Measurements from ENCODE around the gene ADAMTSL5.

The ADAMTSL5 gene

DNA sequence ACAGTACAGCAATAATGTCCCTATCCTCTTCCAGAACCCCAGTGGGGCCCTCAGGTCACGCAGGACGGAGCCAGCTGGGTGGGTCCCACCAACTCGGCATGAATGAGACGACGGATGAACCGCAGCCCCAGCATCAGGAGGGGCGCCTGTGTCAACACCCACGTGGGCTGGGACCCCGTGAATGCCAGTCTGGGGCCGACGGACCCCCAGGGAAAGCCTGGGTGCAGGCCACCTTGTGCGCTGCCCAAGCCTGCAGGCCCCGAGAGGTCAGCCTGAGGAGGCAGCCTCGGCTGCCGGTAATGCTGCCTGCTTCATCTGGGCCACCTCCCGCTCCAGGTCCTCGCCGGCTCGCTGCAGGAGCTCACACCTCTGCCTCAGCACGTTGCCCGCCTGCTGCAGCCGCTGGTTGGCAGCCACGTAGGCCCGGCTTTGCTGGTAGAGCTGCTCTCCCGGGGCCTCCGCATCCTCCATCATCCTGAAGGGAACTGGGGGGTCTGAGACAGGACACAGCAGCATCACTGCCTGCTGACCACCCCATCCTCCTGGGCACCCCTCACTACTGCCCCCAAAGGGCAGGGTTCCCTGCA lies 38.0 kb downstream of the ADAMTSL5 start:
- Histone ChIP-seq H3K9ac (peak overlapping the region in 2 of 11 experiments; percentile 9 to 17; a peak in 1 of 22 replicates), H4K20me1 (peaks cover 80 to 89% (median 87%) of the 10 kb centered on the region in 11 experiments), H3K4me3 (no peak overlapping the region), H3K4me1 (peaks cover 46 to 60% (median 52%) of the 10 kb centered on the region in 10 experiments), H3K4me2 (no peak overlapping the region), H3K27me3 (peaks cover 34 to 48% (median 40%) of the 10 kb centered on the region in 11 experiments), H3K27ac (no peak overlapping the region), H3K36me3 (peaks cover 23 to 45% (median 39%) of the 10 kb centered on the region in 11 experiments; a peak in 21 of 22 replicates), H3K9me3 (replicated peaks in 1 of 11) (no peaks in the 10 kb centered on the region)
- TF ChIP-seq Cebpa-rat (IDR thresholded peaks at IDR 0.05), result no peak

DNA sequence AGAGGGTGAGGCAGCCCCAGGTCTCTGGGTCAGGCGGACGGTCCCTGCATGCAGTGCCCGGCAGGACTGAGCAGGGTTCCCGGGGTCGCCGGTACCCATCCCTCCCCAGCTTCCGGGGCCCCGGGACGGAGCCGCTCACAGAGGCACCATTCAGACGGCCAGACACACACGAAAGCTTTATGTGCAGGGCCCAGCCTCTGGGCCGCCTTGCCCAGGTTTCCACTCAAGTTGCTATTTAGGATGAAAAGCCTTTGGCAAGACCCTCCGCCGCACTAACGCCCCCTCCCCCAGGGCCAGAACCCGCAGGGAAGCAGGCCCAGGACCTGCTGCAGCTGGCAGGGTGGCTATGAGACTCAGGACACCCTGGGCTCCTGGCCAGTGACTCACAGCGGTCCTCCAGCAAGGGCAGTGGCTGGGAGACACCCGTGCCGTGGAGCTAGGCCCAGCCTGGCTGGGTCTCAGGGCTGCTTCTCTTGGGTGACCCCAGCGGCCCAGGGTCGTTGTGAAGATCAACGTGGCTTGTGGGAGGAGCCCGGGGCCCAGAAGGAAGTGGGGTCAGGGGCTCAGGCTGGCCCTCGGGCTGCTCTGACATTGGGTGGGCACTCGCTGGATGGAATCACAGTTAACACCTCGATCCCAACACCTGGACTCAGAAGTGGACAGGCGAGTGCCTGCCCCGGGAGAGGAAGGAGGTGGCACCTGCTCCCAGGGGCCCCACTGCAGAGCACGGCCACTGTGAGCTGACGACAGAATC lies 38.6 kb downstream of the ADAMTSL5 start:
- Histone ChIP-seq H3K9ac (0 out of 22 replicates have a peak overlapping the region, but pooled peaks of 1 of the 11 experiments have one; percentile 9), H3K27ac (no peak overlapping the region)

DNA sequence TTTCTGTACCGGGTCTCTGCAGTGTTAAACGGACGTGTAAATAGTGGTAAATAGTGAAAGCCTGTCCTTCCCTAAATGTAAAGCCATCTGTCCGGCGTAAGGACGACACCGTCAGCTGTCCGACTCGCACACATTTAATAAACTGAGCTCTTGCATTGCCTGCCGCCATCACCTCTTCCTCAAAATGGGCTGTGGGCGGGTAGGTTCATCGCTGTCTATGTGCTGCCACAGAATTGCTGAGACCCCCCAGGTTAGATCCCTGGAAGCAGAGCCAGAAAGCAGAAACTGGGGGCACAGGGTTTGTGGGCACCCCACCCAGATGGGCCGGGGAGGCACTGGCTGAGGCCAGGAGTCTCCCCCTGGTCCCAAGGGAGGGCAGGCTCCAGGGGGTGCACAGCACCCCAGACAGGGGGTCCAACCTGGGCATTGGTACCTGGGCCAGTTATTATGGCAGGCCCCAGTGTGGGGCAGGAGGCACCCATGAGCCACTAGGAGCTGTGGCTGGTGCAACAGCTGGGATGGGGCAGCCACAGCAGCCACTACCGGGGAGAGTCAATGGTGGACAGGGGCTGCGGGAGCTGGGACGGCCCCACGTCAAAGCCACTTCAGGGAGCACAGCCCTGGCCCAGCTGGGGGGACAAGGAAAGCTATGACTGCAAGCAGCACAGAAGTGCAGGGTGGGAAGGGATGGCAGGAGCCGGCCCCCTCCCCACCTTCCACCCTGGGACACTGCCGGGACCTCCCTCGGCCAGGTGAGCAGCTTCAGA lies 39.6 kb downstream of the ADAMTSL5 start:
- no peaks in the 10 kb centered on the region for H3K9me3 ChIP-seq (replicated peaks in 1 of 11)
- peaks cover 96 to 100% (median 100%) of the 10 kb centered on the region in 11 experiments for H4K20me1 ChIP-seq
- H3K36me3 ChIP-seq, result peaks cover 23 to 45% (median 39%) of the 10 kb centered on the region in 11 experiments; a peak in 21 of 22 replicates
- H3K4me3 ChIP-seq, result no peak overlapping the region
- no peak overlapping the region for H3K27ac ChIP-seq
- H3K9ac ChIP-seq, result no peak overlapping the region; a peak in 1 of 22 replicates
- peak overlapping the region in 3 of 11 experiments; percentile 9 to 98 (median 91); a peak in 3 of 22 replicates for H3K4me2 ChIP-seq
- H3K27me3 ChIP-seq, result peaks cover 50 to 64% (median 56%) of the 10 kb centered on the region in 11 experiments
- no peak for TF ChIP-seq Cebpa-rat (IDR thresholded peaks at IDR 0.05)
- peaks cover 54 to 71% (median 60%) of the 10 kb centered on the region in 10 experiments for H3K4me1 ChIP-seq

More for the DNA sequence above, 38.6 kb downstream of the ADAMTSL5 start:
- H4K20me1 ChIP-seq, result peaks cover 87 to 96% (median 93%) of the 10 kb centered on the region in 11 experiments
- H3K36me3 ChIP-seq, result peaks cover 23 to 45% (median 39%) of the 10 kb centered on the region in 11 experiments; a peak in 21 of 22 replicates
- no peaks in the 10 kb centered on the region for H3K9me3 ChIP-seq (replicated peaks in 1 of 11)
- no peak for TF ChIP-seq Cebpa-rat (IDR thresholded peaks at IDR 0.05)
- peaks cover 41 to 55% (median 47%) of the 10 kb centered on the region in 11 experiments for H3K27me3 ChIP-seq
- H3K4me3 ChIP-seq, result no peak overlapping the region
- peaks cover 47 to 61% (median 52%) of the 10 kb centered on the region in 10 experiments for H3K4me1 ChIP-seq
- no peak overlapping the region for H3K4me2 ChIP-seq

DNA sequence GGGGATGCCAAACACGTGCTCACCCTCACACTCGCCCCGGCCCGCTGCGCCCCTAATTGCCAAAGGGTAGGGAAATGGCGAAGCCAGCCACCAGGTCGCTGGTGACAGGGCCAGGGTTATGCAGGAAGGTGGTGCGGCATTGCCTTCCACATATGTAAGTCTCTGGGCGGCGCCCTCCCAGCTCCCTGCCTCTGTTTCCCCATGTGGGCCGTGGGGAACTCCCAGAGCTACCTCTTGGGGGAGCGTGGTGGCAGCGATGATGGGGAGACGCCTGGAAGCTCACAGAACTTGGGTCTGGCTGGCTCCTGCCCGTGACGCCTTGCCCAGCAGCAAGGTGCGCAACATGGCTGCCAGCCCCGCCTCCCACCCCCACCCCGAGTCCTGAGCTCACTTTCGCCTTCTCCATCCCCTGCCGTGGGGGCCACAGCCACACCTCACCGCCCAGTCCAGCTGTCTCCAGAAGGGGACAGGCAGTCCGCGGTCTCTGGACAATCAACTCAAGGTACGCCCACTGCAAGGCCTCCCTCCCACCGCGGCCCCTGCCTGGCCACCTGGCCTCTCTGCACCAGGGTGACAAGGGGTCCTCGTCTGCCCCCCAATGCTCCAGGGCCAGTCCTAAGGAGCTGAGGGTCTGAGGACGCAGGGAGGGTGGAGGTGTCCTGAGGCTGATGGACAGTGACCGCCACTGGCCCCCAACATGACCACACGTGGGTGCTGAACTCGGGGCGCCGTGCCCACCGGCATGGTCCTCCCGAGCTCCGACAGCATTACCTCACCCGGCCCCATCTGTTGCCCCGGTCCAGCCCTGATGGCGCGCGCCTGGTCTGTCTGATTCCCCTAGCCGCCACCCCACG lies 40.4 kb downstream of the ADAMTSL5 start:
- Histone ChIP-seq H3K27ac (no peak overlapping the region), H4K20me1 (peaks cover 99 to 100% (median 100%) of the 10 kb centered on the region in 11 experiments), H3K4me1 (peaks cover 48 to 70% (median 60%) of the 10 kb centered on the region in 10 experiments), H3K9me3 (replicated peaks in 1 of 11) (no peaks in the 10 kb centered on the region), H3K36me3 (peaks cover 21 to 42% (median 38%) of the 10 kb centered on the region in 11 experiments; a peak in 21 of 22 replicates), H3K4me2 (peak overlapping the region; percentile 91 to 99 (median 98)), H3K4me3 (no peak overlapping the region), H3K27me3 (peaks cover 58 to 72% (median 64%) of the 10 kb centered on the region in 11 experiments), H3K9ac (peak overlapping the region in 4 of 11 experiments; percentile 28 to 60 (median 44); a peak in 5 of 22 replicates)
- TF ChIP-seq Cebpa-rat (IDR thresholded peaks at IDR 0.05), result no peak

DNA sequence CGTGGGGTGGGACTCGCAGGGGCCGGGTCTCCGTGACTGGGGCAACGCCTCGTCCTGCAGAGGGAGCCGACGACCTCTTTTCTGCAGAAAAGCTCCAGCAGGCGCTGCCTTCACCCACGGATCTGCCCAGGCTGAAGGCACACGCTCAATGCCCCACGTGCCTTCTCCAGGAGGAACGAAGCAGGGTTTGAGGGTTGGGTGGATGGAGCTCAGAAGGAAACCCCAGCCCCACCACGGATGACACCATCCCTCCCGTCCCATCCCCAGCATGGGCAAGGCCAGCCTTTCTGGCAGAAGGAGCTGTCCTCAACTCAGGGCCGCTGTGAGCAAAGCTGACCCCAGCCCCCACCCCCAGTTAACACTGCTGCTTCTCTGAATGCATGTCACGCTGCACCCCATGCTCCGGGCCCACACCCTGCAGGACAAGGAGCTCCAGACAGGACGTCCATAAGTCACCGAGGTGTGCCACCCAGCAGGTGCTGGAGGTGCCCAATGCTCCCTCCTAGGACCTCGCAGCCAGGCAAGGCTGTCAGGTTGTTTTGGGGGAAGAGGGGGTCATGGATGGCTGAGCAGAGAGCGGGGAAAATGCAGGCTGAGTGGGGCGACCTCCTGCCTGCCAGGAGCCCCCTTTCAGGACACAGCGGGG lies 41.2 kb downstream of the ADAMTSL5 start:
- Histone ChIP-seq H4K20me1 (peaks cover 100% of the 10 kb centered on the region in 11 experiments), H3K27me3 (peaks cover 66 to 81% (median 73%) of the 10 kb centered on the region in 11 experiments), H3K36me3 (peaks cover 16 to 37% (median 31%) of the 10 kb centered on the region in 11 experiments; a peak in 21 of 22 replicates), H3K4me2 (peak overlapping the region; percentile 91 to 99 (median 98)), H3K27ac (no peak overlapping the region), H3K4me1 (peaks cover 43 to 65% (median 55%) of the 10 kb centered on the region in 10 experiments), H3K9ac (peak overlapping the region in 9 of 11 experiments; percentile 16 to 67 (median 54); a peak in 12 of 22 replicates), H3K4me3 (peak overlapping the region; percentile 49 to 67 (median 58); a peak in 19 of 20 replicates), H3K9me3 (replicated peaks in 1 of 11) (no peaks in the 10 kb centered on the region)
- TF ChIP-seq Cebpa-rat (IDR thresholded peaks at IDR 0.05), result no peak

DNA sequence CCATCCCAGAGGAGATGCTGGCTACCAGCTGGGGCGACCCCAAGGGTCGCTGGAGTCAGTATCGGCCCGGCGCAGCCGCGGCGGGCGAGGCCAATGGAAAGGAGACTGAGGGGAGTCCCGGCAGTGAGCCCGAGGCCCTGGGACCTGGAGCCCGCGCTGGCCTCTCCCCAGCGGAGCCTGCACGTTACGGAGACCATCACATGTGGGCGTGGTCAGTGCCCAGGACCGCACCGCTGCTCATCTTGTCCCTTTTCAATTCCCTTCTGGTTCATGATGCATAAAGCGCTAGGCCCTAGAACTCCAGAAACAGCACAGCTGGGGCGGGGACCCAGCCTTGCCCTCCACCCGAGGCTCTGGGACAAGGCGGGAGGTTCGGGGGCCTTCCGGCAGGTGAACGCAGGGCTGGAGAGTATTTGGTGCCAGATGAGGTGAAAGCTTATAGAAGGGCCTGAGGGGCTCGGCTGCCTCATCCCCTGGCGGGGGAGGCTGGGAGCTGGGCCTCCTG lies 41.8 kb downstream of the ADAMTSL5 start:
- peaks cover 14 to 37% (median 28%) of the 10 kb centered on the region in 11 experiments; a peak in 20 of 22 replicates for H3K36me3 ChIP-seq
- no peaks in the 10 kb centered on the region for H3K9me3 ChIP-seq (replicated peaks in 1 of 11)
- no peak for TF ChIP-seq Cebpa-rat (IDR thresholded peaks at IDR 0.05)
- H3K9ac ChIP-seq, result peak overlapping the region in 9 of 11 experiments; percentile 16 to 67 (median 58); a peak in 15 of 22 replicates
- H3K4me2 ChIP-seq, result peak overlapping the region; percentile 91 to 99 (median 98)
- H4K20me1 ChIP-seq, result peaks cover 100% of the 10 kb centered on the region in 11 experiments
- H3K27me3 ChIP-seq, result peaks cover 72 to 86% (median 78%) of the 10 kb centered on the region in 11 experiments
- H3K4me1 ChIP-seq, result peaks cover 43 to 67% (median 57%) of the 10 kb centered on the region in 10 experiments
- H3K4me3 ChIP-seq, result peak overlapping the region; percentile 49 to 67 (median 58)
- no peak overlapping the region for H3K27ac ChIP-seq

DNA sequence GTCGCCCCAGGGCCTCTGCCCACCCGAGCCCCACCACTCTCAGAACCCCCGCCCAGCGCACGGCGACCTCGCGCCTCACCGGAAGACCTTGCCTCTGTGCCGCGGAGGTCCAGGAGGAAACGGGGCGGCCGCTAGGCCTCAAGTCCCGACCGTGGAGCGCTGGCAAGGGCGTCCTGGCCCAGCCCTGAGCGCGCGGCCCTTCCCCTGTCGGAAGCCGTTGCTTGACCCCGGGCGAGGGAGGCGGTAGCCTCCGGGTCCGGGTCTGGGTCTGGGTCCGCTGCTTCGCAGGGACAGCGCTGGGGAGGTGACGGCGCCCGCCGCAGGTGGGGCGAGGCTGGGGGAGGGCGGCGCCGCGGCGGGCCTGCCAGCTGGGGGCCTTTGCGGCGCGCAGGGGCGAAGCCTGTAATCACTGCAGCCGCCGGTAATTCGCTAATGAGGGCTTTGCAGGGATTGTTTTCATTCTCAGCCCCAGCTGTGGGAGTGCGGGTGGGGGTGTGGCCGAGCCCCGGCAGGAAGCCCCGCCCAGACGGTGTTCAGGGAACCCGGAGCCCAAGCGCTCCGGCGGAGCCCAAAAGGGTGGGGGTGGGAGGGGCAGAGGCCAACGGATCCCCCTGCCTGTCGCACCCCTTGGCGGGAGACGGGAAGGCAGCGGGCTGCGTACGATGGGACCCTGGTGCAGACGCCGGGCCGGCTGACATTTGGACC lies 42.4 kb downstream of the ADAMTSL5 start:
- TF ChIP-seq Cebpa-rat (IDR thresholded peaks at IDR 0.05), result no peak
- Histone ChIP-seq H3K9ac (peak overlapping the region; percentile 13 to 67 (median 58); a peak in 17 of 22 replicates), H3K27ac (no peak overlapping the region), H3K9me3 (replicated peaks in 1 of 11) (no peaks in the 10 kb centered on the region), H4K20me1 (peaks cover 100% of the 10 kb centered on the region in 11 experiments), H3K4me3 (peak overlapping the region; percentile 49 to 67 (median 58)), H3K27me3 (peaks cover 78 to 92% (median 84%) of the 10 kb centered on the region in 11 experiments), H3K36me3 (peaks cover 8 to 33% (median 25%) of the 10 kb centered on the region in 11 experiments; a peak in 17 of 22 replicates), H3K4me2 (peak overlapping the region; percentile 91 to 99 (median 98)), H3K4me1 (peaks cover 43 to 73% (median 60%) of the 10 kb centered on the region in 10 experiments)

Measured in BLaER1 treated with 17β-estradiol and CSF1 and Interleukin-3, amounts not matched to agents 10 nM and 100 nM (cell line).